Loucy (cell line): ENCODE measurements around the gene HTR5A.

ENCODE experiments used
- CTCF ChIP-seq: fragments of 200-600 bp; sonication (generic); conservative IDR thresholded peaks from 2 replicates; pipeline ENCODE4 v1.5.1; 2014; ENCODE audit warnings: mild to moderate bottlenecking, antibody characterized with exemption, low read length
- EZH2phosphoT487 ChIP-seq: fragments of 200-600 bp; IDR thresholded peaks from 2 replicates; pipeline ENCODE4 v1.6.1; 2018; ENCODE audit warnings: antibody characterized with exemption, mild to moderate bottlenecking, moderate library complexity, borderline replicate concordance

GRCh38 chr7:155062411-155062810 is 7.7 kb upstream of the HTR5A start:
- no peak for TF ChIP-seq CTCF
- no peak for TF ChIP-seq EZH2phosphoT487
